ENCODE measurements around the gene PLAC1. TPM values are rescaled to one million over a fixed set of nuclear protein-coding genes. Genes with fewer than 3 reads are reported as not detected.
A peak's percentile ranks its signal among the peaks of the same experiment; 100 is the strongest.

Gene PLAC1
- total RNA-seq, 2 donors from 2014 or later: not detected

- H3K36me3 ChIP-seq: no peaks in the 10 kb centered on the region
- no peaks in the 10 kb centered on the region for H3K9me3 ChIP-seq
- no peak for TF ChIP-seq CTCF (IDR thresholded peaks at IDR 0.05)
- DNase-seq (ENCODE audit: low spot score) (no peak), ATAC-seq (ENCODE audit: insufficient number of reproducible peaks, low FRiP score, low read depth) (no peak)
- no peak overlapping the region for H3K27ac ChIP-seq
- peaks cover 0 to 3% of the 10 kb centered on the region in 2 donors for H3K4me1 ChIP-seq (ENCODE audit: control insufficient read depth in 1 of 2, low read depth in 2 of 2)
- no peaks in the 10 kb centered on the region for H3K27me3 ChIP-seq (replicated peaks; ENCODE audit: insufficient read depth)
- H3K4me3 ChIP-seq: no peak overlapping the region
Measured at GRCh38 chrX:134671294-134671693, 13.0 kb upstream of the PLAC1 start.

- H3K4me1 ChIP-seq (ENCODE audit: control insufficient read depth in 1 of 2, low read depth in 2 of 2): peaks cover 0 to 3% of the 10 kb centered on the region in 2 donors
- H3K4me3 ChIP-seq: no peak overlapping the region
- ATAC-seq (ENCODE audit: insufficient number of reproducible peaks, low FRiP score, low read depth): peak; percentile 60
- no peak for TF ChIP-seq CTCF (IDR thresholded peaks at IDR 0.05)
- H3K27me3 ChIP-seq (replicated peaks; ENCODE audit: insufficient read depth): no peaks in the 10 kb centered on the region
- H3K9me3 ChIP-seq: no peaks in the 10 kb centered on the region
- no peak for DNase-seq (ENCODE audit: low spot score)
- no peaks in the 10 kb centered on the region for H3K36me3 ChIP-seq
- H3K27ac ChIP-seq: peak overlapping the region; percentile 7 to 34
Measured at GRCh38 chrX:134670134-134670924, 12.1 kb upstream of the PLAC1 start.

- Histone ChIP-seq H3K36me3 (no peaks in the 10 kb centered on the region), H3K27ac (peak overlapping the region; percentile 7 to 34), H3K27me3 (replicated peaks; ENCODE audit: insufficient read depth) (no peaks in the 10 kb centered on the region), H3K4me1 (ENCODE audit: control insufficient read depth in 1 of 2, low read depth in 2 of 2) (peaks cover 0 to 3% of the 10 kb centered on the region in 2 donors), H3K9me3 (no peaks in the 10 kb centered on the region), H3K4me3 (no peak overlapping the region)
- no peak for TF ChIP-seq CTCF (IDR thresholded peaks at IDR 0.05)
- ATAC-seq (ENCODE audit: insufficient number of reproducible peaks, low FRiP score, low read depth): no peak
- no peak for DNase-seq (ENCODE audit: low spot score)
Measured at GRCh38 chrX:134669378-134670098, 11.3 kb upstream of the PLAC1 start.

GRCh38 chrX:134664202-134664601, 5.9 kb upstream of the PLAC1 start:
- Histone ChIP-seq H3K36me3 (no peaks in the 10 kb centered on the region), H3K4me1 (ENCODE audit: control insufficient read depth in 1 of 2, low read depth in 2 of 2) (peaks cover 0 to under 1% of the 10 kb centered on the region in 2 donors), H3K27ac (no peak overlapping the region), H3K9me3 (no peaks in the 10 kb centered on the region), H3K4me3 (no peak overlapping the region), H3K27me3 (replicated peaks; ENCODE audit: insufficient read depth) (no peaks in the 10 kb centered on the region)
- no peak for ATAC-seq (ENCODE audit: insufficient number of reproducible peaks, low FRiP score, low read depth)
- TF ChIP-seq CTCF (IDR thresholded peaks at IDR 0.05): no peak
- no peak for DNase-seq (ENCODE audit: low spot score)

GRCh38 chrX:134661295-134661694, 3.0 kb upstream of the PLAC1 start:
- Histone ChIP-seq H3K27ac (no peak overlapping the region), H3K27me3 (replicated peaks; ENCODE audit: insufficient read depth) (no peaks in the 10 kb centered on the region), H3K9me3 (no peaks in the 10 kb centered on the region), H3K4me1 (ENCODE audit: control insufficient read depth in 1 of 2, low read depth in 2 of 2) (no peaks in the 10 kb centered on the region), H3K36me3 (no peaks in the 10 kb centered on the region), H3K4me3 (no peak overlapping the region)
- ATAC-seq (ENCODE audit: insufficient number of reproducible peaks, low FRiP score, low read depth): no peak
- no peak for DNase-seq (ENCODE audit: low spot score)
- no peak for TF ChIP-seq CTCF (IDR thresholded peaks at IDR 0.05)
